ENCODE data around the gene PSMD5.

Gene PSMD5

DNA sequence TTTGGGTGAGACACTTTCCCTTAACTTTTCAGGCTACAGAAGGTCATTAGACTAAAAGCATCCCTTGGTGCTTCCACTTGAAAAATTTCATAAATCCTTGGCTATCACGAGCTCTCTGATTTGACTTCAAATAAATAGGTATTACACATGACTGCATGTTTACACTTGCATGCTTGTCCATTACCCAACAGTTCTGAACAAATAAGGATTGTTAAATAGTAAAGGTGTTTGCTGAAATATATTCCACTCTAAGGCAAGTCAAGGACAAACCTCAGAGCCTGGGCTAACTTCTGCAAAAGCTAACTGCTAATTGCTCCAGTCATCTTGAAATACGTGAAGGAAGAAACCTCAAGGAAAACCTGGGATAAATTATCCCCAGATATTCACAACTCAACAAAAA, 64.0 kb downstream of the PSMD5 start:
- H3K9me3 ChIP-seq (ENCODE audit: control insufficient read depth, insufficient read depth, low read depth, low read length): no peaks in the 10 kb centered on the region
- no peak overlapping the region for H3K4me3 ChIP-seq (ENCODE audit: low read depth, low read length)
- no peak overlapping the region for H3K27ac ChIP-seq (ENCODE audit: low read depth, low read length)
- H3K9ac ChIP-seq (ENCODE audit: low read length): no peak overlapping the region
- peaks cover 72% of the 10 kb centered on the region for H3K36me3 ChIP-seq (ENCODE audit: control insufficient read depth, insufficient read depth, low read length)
- no peaks in the 10 kb centered on the region for H3K27me3 ChIP-seq (ENCODE audit: control insufficient read depth, insufficient read depth, low read length)
- H3K4me1 ChIP-seq (ENCODE audit: control insufficient read depth, insufficient read depth, low read length): no peaks in the 10 kb centered on the region

DNA sequence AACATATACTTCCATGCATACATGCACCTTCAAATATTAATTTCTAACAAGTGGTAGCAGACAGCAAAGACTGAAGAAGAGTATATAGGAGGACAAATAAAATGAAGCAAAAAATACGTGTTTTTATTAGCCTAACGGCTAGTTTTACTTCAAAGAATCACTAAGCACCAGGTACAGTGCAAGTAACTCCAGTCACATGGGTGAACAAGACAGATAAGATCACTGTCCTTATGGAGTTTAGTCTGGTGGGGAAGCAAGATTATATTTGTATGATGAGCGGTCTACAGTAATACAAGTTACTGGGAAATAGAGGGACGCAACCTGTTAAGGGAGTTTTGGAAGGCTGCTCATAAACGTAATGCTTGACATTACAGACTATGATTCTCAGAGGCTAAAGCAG, 65.5 kb downstream of the PSMD5 start:
- Histone ChIP-seq H3K9me3 (ENCODE audit: control insufficient read depth, insufficient read depth, low read depth, low read length) (no peaks in the 10 kb centered on the region), H3K9ac (ENCODE audit: low read length) (no peak overlapping the region), H3K27ac (ENCODE audit: low read depth, low read length) (no peak overlapping the region), H3K4me3 (ENCODE audit: low read depth, low read length) (no peak overlapping the region), H3K36me3 (ENCODE audit: control insufficient read depth, insufficient read depth, low read length) (peaks cover 61% of the 10 kb centered on the region), H3K27me3 (ENCODE audit: control insufficient read depth, insufficient read depth, low read length) (no peaks in the 10 kb centered on the region), H3K4me1 (ENCODE audit: control insufficient read depth, insufficient read depth, low read length) (no peaks in the 10 kb centered on the region)

DNA sequence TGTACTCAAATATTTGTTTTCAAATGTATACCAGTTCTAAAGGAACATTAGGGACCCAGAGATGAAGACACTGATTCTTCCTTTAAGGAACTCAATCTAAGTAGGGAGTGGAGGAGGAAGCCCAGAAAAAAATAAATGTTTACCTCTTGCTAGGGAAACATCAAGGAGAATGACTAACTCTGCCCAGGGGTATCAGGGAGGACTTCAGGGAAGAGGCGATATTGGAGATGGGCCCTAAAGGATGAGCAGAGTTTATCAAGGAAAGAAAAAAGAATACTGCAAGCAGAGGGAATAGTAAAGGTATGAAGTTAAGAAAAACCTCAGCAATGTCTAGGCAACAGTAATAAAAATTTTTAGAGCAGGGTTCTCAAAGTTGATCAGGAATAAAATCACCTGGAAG, 65.9 kb downstream of the PSMD5 start:
- H3K4me3 ChIP-seq (ENCODE audit: low read depth, low read length): no peak overlapping the region
- H3K4me1 ChIP-seq (ENCODE audit: control insufficient read depth, insufficient read depth, low read length): no peaks in the 10 kb centered on the region
- no peaks in the 10 kb centered on the region for H3K27me3 ChIP-seq (ENCODE audit: control insufficient read depth, insufficient read depth, low read length)
- no peak overlapping the region for H3K27ac ChIP-seq (ENCODE audit: low read depth, low read length)
- no peaks in the 10 kb centered on the region for H3K9me3 ChIP-seq (ENCODE audit: control insufficient read depth, insufficient read depth, low read depth, low read length)
- H3K36me3 ChIP-seq (ENCODE audit: control insufficient read depth, insufficient read depth, low read length): peaks cover 64% of the 10 kb centered on the region
- no peak overlapping the region for H3K9ac ChIP-seq (ENCODE audit: low read length)

DNA sequence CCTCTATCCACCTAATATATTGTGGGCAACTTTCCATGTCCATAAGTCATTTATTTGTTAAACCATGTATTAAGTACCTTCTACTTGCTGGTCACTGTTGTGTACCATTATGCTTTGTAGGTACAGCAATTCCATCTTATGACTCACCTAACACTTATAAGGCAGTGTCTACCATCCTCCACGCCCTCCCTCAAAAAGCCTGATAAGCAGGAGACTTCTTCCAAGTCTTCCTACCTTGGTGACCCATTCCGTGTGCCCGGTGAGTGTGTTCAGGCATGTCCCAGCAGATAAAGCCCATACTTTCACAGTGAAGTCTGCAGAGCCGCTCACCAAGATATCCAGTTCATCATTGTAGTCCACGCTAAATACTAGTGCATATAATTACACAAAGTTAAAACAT, 66.9 kb downstream of the PSMD5 start:
- no peak overlapping the region for H3K4me3 ChIP-seq (ENCODE audit: low read depth, low read length)
- H3K27me3 ChIP-seq (ENCODE audit: control insufficient read depth, insufficient read depth, low read length): no peaks in the 10 kb centered on the region
- H3K9ac ChIP-seq (ENCODE audit: low read length): no peak overlapping the region
- H3K27ac ChIP-seq (ENCODE audit: low read depth, low read length): no peak overlapping the region
- H3K36me3 ChIP-seq (ENCODE audit: control insufficient read depth, insufficient read depth, low read length): peaks cover 73% of the 10 kb centered on the region
- H3K9me3 ChIP-seq (ENCODE audit: control insufficient read depth, insufficient read depth, low read depth, low read length): no peaks in the 10 kb centered on the region
- H3K4me1 ChIP-seq (ENCODE audit: control insufficient read depth, insufficient read depth, low read length): no peaks in the 10 kb centered on the region

DNA sequence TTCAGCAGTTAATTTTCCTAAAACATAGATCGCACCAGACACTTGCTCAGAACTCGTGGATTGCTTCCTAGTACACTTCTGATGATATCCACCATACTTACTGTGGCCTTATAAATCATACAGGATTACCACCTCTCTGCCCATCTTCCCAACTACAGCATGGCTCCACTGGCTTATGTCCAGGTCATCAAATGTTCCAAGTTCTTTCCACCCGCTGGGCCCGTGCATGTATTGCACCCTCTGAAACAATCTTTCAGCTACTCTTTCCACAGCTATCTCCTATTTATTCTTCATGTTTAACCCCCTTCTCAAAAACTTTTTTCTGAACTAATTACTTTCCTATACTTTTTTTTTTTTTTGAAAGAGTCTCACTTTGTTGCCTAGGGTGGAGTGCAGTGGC, 68.0 kb downstream of the PSMD5 start:
- H3K27ac ChIP-seq (ENCODE audit: low read depth, low read length): no peak overlapping the region
- no peak overlapping the region for H3K4me3 ChIP-seq (ENCODE audit: low read depth, low read length)
- no peak overlapping the region for H3K9ac ChIP-seq (ENCODE audit: low read length)
- H3K36me3 ChIP-seq (ENCODE audit: control insufficient read depth, insufficient read depth, low read length): peaks cover 77% of the 10 kb centered on the region
- no peaks in the 10 kb centered on the region for H3K9me3 ChIP-seq (ENCODE audit: control insufficient read depth, insufficient read depth, low read depth, low read length)
- no peaks in the 10 kb centered on the region for H3K27me3 ChIP-seq (ENCODE audit: control insufficient read depth, insufficient read depth, low read length)
- peaks cover 1% of the 10 kb centered on the region; the same call in 1 of the 2 replicates for H3K4me1 ChIP-seq (ENCODE audit: control insufficient read depth, insufficient read depth, low read length)

DNA sequence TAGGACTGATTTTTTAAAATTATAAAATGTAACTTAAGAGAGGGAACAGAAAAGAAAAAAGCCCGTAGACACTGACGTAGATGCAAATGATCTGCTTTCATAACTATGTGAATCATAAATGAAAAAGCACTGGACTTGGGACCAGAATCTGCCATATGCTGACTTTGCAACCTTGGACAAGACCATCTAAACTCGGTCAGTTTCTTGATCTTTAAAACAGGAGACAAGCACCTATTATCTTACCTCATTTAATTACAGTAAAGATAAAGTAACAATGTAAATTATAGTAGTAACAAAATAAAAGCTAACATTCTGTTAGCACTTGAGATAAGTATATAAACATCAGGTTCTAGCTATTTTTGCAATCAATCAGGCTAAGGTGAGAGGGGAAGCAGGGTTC, 69.5 kb downstream of the PSMD5 start:
- Histone ChIP-seq H3K9me3 (ENCODE audit: control insufficient read depth, insufficient read depth, low read depth, low read length) (no peaks in the 10 kb centered on the region), H3K4me1 (ENCODE audit: control insufficient read depth, insufficient read depth, low read length) (peaks cover 11% of the 10 kb centered on the region), H3K27me3 (ENCODE audit: control insufficient read depth, insufficient read depth, low read length) (no peaks in the 10 kb centered on the region), H3K27ac (ENCODE audit: low read depth, low read length) (no peak overlapping the region), H3K4me3 (ENCODE audit: low read depth, low read length) (no peak overlapping the region), H3K36me3 (ENCODE audit: control insufficient read depth, insufficient read depth, low read length) (peaks cover 76% of the 10 kb centered on the region), H3K9ac (ENCODE audit: low read length) (no peak overlapping the region)

DNA sequence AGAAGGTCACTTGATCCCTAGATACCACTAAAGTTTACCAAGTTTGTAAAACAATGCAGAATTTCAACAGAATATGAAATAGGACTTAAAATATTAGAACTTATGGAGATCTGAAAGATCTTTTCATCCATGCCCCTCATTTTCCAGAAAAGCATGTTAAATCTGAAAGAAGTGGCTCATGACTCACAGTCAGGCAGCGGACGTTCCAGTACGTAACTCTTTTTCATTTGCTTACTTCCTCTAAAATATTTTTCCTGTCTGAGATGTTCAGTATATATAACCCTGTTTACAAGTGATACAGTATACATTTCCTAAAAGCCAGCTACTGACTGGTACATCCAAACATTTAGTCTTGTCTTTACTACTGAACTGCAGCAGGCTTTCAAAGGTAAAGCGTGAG, 71.8 kb downstream of the PSMD5 start:
- peaks cover 74% of the 10 kb centered on the region for H3K36me3 ChIP-seq (ENCODE audit: control insufficient read depth, insufficient read depth, low read length)
- H3K4me3 ChIP-seq (ENCODE audit: low read depth, low read length): no peak overlapping the region
- H3K27me3 ChIP-seq (ENCODE audit: control insufficient read depth, insufficient read depth, low read length): no peaks in the 10 kb centered on the region
- no peak overlapping the region for H3K9ac ChIP-seq (ENCODE audit: low read length)
- no peaks in the 10 kb centered on the region for H3K9me3 ChIP-seq (ENCODE audit: control insufficient read depth, insufficient read depth, low read depth, low read length)
- H3K27ac ChIP-seq (ENCODE audit: low read depth, low read length): no peak overlapping the region
- peaks cover 17% of the 10 kb centered on the region for H3K4me1 ChIP-seq (ENCODE audit: control insufficient read depth, insufficient read depth, low read length)

DNA sequence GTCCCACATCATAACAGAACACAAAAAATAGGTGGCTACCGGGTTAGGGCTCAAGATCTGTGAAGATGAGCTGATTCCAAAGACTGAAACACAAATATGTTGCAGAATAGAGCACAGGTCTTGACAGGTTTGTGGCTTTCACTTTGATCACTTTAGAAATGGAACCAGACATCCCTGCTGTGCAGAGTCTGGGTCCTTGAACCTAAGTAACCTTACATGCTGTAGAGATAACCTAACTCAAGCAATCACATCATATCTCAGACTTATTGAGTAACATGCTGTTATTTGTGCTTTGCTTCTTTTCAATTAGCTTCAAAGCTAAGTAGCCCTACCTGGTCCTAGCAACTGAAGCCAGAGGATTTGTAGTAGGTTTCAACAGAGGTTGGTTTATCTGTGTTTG, 73.8 kb downstream of the PSMD5 start:
- H3K27me3 ChIP-seq (ENCODE audit: control insufficient read depth, insufficient read depth, low read length): no peaks in the 10 kb centered on the region
- peak overlapping the region; percentile 42 for H3K9ac ChIP-seq (ENCODE audit: low read length)
- H3K27ac ChIP-seq (ENCODE audit: low read depth, low read length): peak overlapping the region; percentile 17; the same call in 1 of the 2 replicates
- peaks cover 17% of the 10 kb centered on the region for H3K4me1 ChIP-seq (ENCODE audit: control insufficient read depth, insufficient read depth, low read length)
- H3K4me3 ChIP-seq (ENCODE audit: low read depth, low read length): no peak overlapping the region
- H3K36me3 ChIP-seq (ENCODE audit: control insufficient read depth, insufficient read depth, low read length): peaks cover 77% of the 10 kb centered on the region
- no peaks in the 10 kb centered on the region for H3K9me3 ChIP-seq (ENCODE audit: control insufficient read depth, insufficient read depth, low read depth, low read length)

DNA sequence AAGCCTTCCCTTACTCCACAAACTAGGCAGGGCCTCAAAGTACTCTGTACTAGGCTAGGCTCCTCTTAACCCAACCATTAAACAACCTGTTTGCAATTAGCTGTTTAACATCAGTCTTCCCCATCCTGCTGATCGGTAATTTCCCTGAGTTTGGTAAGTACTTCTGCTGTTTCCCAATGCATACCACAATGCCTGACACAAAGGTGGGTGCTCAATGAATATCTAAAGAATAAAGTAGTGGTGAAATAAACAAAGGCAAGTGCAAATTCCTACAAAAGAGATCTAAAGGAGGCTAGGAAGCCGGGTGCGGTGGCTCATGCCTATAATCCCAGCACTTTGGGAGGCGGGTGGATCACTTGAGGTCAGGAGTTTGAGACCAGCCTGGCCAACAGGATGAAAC, 74.5 kb downstream of the PSMD5 start:
- Histone ChIP-seq H3K27me3 (ENCODE audit: control insufficient read depth, insufficient read depth, low read length) (no peaks in the 10 kb centered on the region), H3K27ac (ENCODE audit: low read depth, low read length) (peak overlapping the region; percentile 74), H3K36me3 (ENCODE audit: control insufficient read depth, insufficient read depth, low read length) (peaks cover 80% of the 10 kb centered on the region)

DNA sequence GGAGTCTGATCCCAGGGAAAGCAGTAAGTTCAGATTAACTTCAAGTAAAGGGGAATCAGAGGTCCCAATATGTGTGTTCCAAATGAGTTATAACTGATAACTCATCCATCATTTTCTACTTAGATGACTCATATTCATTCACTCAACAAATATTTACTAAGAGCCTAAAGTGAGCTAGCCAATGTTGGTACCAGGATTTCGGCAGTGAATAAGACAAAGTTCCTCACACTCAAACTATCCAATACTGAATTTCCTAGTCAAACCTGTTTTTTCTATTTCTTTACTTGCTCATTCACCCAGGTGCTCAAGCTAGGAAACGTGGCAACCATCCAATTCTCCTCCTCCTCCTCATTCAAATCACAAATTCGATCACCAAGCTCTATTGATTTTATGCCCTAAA, 75.3 kb downstream of the PSMD5 start:
- H3K4me1 ChIP-seq (ENCODE audit: control insufficient read depth, insufficient read depth, low read length): peaks cover 17% of the 10 kb centered on the region
- no peaks in the 10 kb centered on the region for H3K27me3 ChIP-seq (ENCODE audit: control insufficient read depth, insufficient read depth, low read length)
- H3K4me3 ChIP-seq (ENCODE audit: low read depth, low read length): no peak overlapping the region
- H3K9ac ChIP-seq (ENCODE audit: low read length): no peak overlapping the region
- H3K9me3 ChIP-seq (ENCODE audit: control insufficient read depth, insufficient read depth, low read depth, low read length): no peaks in the 10 kb centered on the region
- H3K36me3 ChIP-seq (ENCODE audit: control insufficient read depth, insufficient read depth, low read length): peaks cover 88% of the 10 kb centered on the region
- 0 out of 2 replicates have a peak overlapping the region, but pooled peaks have one; percentile 74 for H3K27ac ChIP-seq (ENCODE audit: low read depth, low read length)

More for the DNA sequence above, 74.5 kb downstream of the PSMD5 start:
- Histone ChIP-seq H3K9me3 (ENCODE audit: control insufficient read depth, insufficient read depth, low read depth, low read length) (no peaks in the 10 kb centered on the region), H3K4me1 (ENCODE audit: control insufficient read depth, insufficient read depth, low read length) (peaks cover 17% of the 10 kb centered on the region), H3K9ac (ENCODE audit: low read length) (peak overlapping the region; percentile 34), H3K4me3 (ENCODE audit: low read depth, low read length) (no peak overlapping the region)

Data from HUES6 (cell line).